Neural cell (in vitro differentiated cells): Measurements from ENCODE around the gene ZHX3. TPM values are rescaled to one million over a fixed set of nuclear protein-coding genes. Genes with fewer than 3 reads are reported as not detected.

Experiments used
- H2AFZ ChIP-seq: fragments of 200-600, 300-800 bp; sonication (generic), shearing (Covaris generic); 2 replicates; pipeline ENCODE4 v1.6.0; 2014; ENCODE audit warnings: low read depth, mild to moderate bottlenecking, antibody characterized with exemption, low read length, moderate library complexity
- H3F3A ChIP-seq: fragments of 200-600 bp; shearing (Covaris generic); 2 replicates; pipeline ENCODE4 v1.6.1; 2016; ENCODE audit warnings: mild to moderate bottlenecking, moderate library complexity, mixed read lengths, antibody characterized with exemption, low read length; ENCODE audit not compliant: insufficient read depth, poor library complexity, severe bottlenecking
- H3K27ac ChIP-seq: fragments of 200-600, 300-800 bp; sonication (generic), shearing (Covaris generic); 2 replicates; pipeline ENCODE4 v1.5.1; 2014; ENCODE audit warnings: mild to moderate bottlenecking, low read length, moderate library complexity
- H3K27me3 ChIP-seq: fragments of 300-800, 200-600 bp; sonication (generic), shearing (Covaris generic); 2 replicates; pipeline ENCODE4 v1.6.0; 2014; ENCODE audit warnings: mild to moderate bottlenecking, low read depth, low read length, moderate library complexity; ENCODE audit not compliant: insufficient read depth
- H3K36me3 ChIP-seq: fragments of 300-800, 200-600 bp; sonication (generic), shearing (Covaris generic); 2 replicates; pipeline ENCODE4 v1.5.1; 2014; ENCODE audit warnings: mild to moderate bottlenecking, antibody characterized with exemption, low read length, moderate library complexity; ENCODE audit not compliant: insufficient read depth
- H3K4me2 ChIP-seq: fragments of 300-800, 200-600 bp; sonication (generic), shearing (Covaris generic); 2 replicates; pipeline ENCODE4 v1.6.0; 2014; ENCODE audit warnings: mild to moderate bottlenecking, low read length
- H3K4me3 ChIP-seq: fragments of 300-800, 200-600 bp; sonication (generic), shearing (Covaris generic); 2 replicates; pipeline ENCODE4 v1.5.1; 2014; ENCODE audit warnings: mild to moderate bottlenecking, low read length, moderate library complexity
- H3K79me2 ChIP-seq: fragments of 200-600 bp; shearing (Covaris generic); replicated peaks from 2 replicates; pipeline ENCODE4 v1.6.0; 2014; ENCODE audit warnings: mild to moderate bottlenecking, low read length, moderate library complexity; ENCODE audit not compliant: insufficient read depth
- H3K9ac ChIP-seq: fragments of 300-800, 200-600 bp; sonication (generic), shearing (Covaris generic); 2 replicates; pipeline ENCODE4 v1.6.1; 2016; ENCODE audit warnings: mild to moderate bottlenecking, low read length, mixed read lengths
- H3K9me2 ChIP-seq: fragments of 200-600 bp; shearing (Covaris generic); 2 replicates; pipeline ENCODE4 v1.6.1; 2016; ENCODE audit warnings: mild to moderate bottlenecking, low read length, mixed read lengths; ENCODE audit not compliant: insufficient read depth
- H3K9me3 ChIP-seq: fragments of 200-600, 300-800 bp; sonication (generic), shearing (Covaris generic); 2 replicates; pipeline ENCODE4 v1.6.1; 2016; ENCODE audit warnings: mild to moderate bottlenecking, mixed run types, low read length, moderate library complexity, mixed read lengths
- H4K20me1 ChIP-seq: fragments of 200-600 bp; shearing (Covaris generic); 2 replicates; pipeline ENCODE4 v1.6.1; 2016; ENCODE audit warnings: mild to moderate bottlenecking, mixed run types; ENCODE audit not compliant: insufficient read depth
- CTCF ChIP-seq: fragments of 450-650 bp; IDR thresholded peaks from 2 replicates; pipeline ENCODE4 v1.5.1; 2014; ENCODE audit warnings: antibody characterized with exemption, mild to moderate bottlenecking, moderate library complexity; ENCODE audit not compliant: poor library complexity, severe bottlenecking
- EP300 ChIP-seq: fragments of 450-650 bp; conservative IDR thresholded peaks from 2 replicates; pipeline ENCODE4 v1.6.1; 2014; ENCODE audit warnings: antibody characterized with exemption, mild to moderate bottlenecking, moderate library complexity; ENCODE audit not compliant: poor library complexity, severe bottlenecking
- EZH2 ChIP-seq: fragments of 200-600, 300-800 bp; shearing (Covaris generic), sonication (generic); IDR thresholded peaks from 2 replicates; pipeline ENCODE4 v1.6.1; 2014; ENCODE audit warnings: antibody characterized with exemption, low read length, borderline replicate concordance, mild to moderate bottlenecking; ENCODE audit not compliant: insufficient read depth, poor library complexity, severe bottlenecking
- MXI1 ChIP-seq: fragments of 450-650 bp; conservative IDR thresholded peaks from 2 replicates; pipeline ENCODE4 v1.6.1; 2014; ENCODE audit warnings: antibody characterized with exemption, mild to moderate bottlenecking; ENCODE audit not compliant: poor library complexity, severe bottlenecking
- POLR2AphosphoS5 ChIP-seq: IDR thresholded peaks from 2 replicates; pipeline ENCODE4 v1.6.1; 2012
- RAD21 ChIP-seq: fragments of 450-650 bp; conservative IDR thresholded peaks from 2 replicates; pipeline ENCODE4 v1.6.1; 2014; ENCODE audit warnings: antibody characterized with exemption, mild to moderate bottlenecking, moderate library complexity
- REST ChIP-seq: IDR thresholded peaks from 2 replicates; pipeline ENCODE4 v1.6.1; 2012; ENCODE audit warnings: borderline replicate concordance
- SMC3 ChIP-seq: fragments of 450-650 bp; conservative IDR thresholded peaks from 2 replicates; pipeline ENCODE4 v1.6.1; 2014; ENCODE audit warnings: antibody characterized with exemption, mild to moderate bottlenecking, moderate library complexity; ENCODE audit not compliant: poor library complexity
- TAF1 ChIP-seq: IDR thresholded peaks from 2 replicates; pipeline ENCODE4 v1.6.1; 2012; ENCODE audit warnings: low read depth
- polyA plus RNA-seq: library from polyadenylated mRNA; depleted of rRNA; stranded (reverse); fragments of >200 nt; gene quantifications from 2 replicates; pipeline ENCODE4 v1.2.3, GENCODE V29; 2014

The ZHX3 gene
- polyA plus RNA-seq, 1 donor from 2014 or later, result 10.3 TPM

- TF ChIP-seq MXI1 (no peak), CTCF (no peak), SMC3 (no peak), TAF1 (no peak), EZH2 (no peak), POLR2AphosphoS5 (no peak), EP300 (no peak), RAD21 (no peak), REST (no peak)
- no peak overlapping the region for H3K27ac ChIP-seq
- no peaks in the 10 kb centered on the region for H3K9me2 ChIP-seq
- no peak overlapping the region for H3K4me2 ChIP-seq
- H3K27me3 ChIP-seq, result no peaks in the 10 kb centered on the region
- no peaks in the 10 kb centered on the region for H4K20me1 ChIP-seq
- no peak overlapping the region for H3K9ac ChIP-seq
- H3F3A ChIP-seq, result no peaks in the 10 kb centered on the region
- peaks cover 13% of the 10 kb centered on the region for H3K79me2 ChIP-seq
- H3K4me3 ChIP-seq, result no peak overlapping the region
- H3K36me3 ChIP-seq, result no peaks in the 10 kb centered on the region
- no peaks in the 10 kb centered on the region for H3K9me3 ChIP-seq
- H2AFZ ChIP-seq, result no peak overlapping the region
Observed at GRCh38 chr20:41320441-41320840, 2.9 kb upstream of the ZHX3 start.

DNA sequence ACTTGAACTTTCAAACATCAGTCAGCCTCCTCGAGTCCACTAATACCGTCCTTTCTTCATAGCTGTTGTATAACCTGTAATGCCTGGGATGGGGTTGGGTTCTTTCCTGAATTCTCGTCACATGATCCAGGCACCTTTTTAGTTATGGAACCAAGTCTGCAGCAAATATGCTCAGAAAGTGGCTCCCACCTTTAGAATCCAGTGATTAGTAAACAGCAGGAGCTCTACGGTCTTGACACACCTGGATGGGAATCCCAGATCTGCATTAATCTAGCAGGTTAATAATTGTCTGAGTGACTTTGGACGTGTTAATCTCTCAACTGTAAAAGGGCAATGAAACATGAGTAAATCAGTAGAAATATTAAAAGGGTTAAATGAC is 729 bp upstream of the ZHX3 start:
- Histone ChIP-seq H3K9me2 (no peaks in the 10 kb centered on the region), H3F3A (no peaks in the 10 kb centered on the region), H3K4me3 (peak overlapping the region; percentile 65), H3K27ac (peak overlapping the region; percentile 80), H3K79me2 (peaks cover 15% of the 10 kb centered on the region), H3K9ac (peak overlapping the region; percentile 75), H4K20me1 (no peaks in the 10 kb centered on the region), H3K9me3 (no peaks in the 10 kb centered on the region), H3K36me3 (no peaks in the 10 kb centered on the region), H3K4me2 (peak overlapping the region; percentile 69), H2AFZ (peak overlapping the region; percentile 94), H3K27me3 (no peaks in the 10 kb centered on the region)
- TF ChIP-seq RAD21 (no peak), POLR2AphosphoS5 (no peak), MXI1 (no peak), EZH2 (no peak), EP300 (no peak), TAF1 (no peak), CTCF (no peak), SMC3 (no peak)
